ENCODE measurements around the gene SLC38A10. TPM values are rescaled to one million over a fixed set of nuclear protein-coding genes. Genes with fewer than 3 reads are reported as not detected.

SLC38A10 gene
- total and polyA plus RNA-seq, 4 donors: 22.3 to 118 (median 70.8) TPM

DNA sequence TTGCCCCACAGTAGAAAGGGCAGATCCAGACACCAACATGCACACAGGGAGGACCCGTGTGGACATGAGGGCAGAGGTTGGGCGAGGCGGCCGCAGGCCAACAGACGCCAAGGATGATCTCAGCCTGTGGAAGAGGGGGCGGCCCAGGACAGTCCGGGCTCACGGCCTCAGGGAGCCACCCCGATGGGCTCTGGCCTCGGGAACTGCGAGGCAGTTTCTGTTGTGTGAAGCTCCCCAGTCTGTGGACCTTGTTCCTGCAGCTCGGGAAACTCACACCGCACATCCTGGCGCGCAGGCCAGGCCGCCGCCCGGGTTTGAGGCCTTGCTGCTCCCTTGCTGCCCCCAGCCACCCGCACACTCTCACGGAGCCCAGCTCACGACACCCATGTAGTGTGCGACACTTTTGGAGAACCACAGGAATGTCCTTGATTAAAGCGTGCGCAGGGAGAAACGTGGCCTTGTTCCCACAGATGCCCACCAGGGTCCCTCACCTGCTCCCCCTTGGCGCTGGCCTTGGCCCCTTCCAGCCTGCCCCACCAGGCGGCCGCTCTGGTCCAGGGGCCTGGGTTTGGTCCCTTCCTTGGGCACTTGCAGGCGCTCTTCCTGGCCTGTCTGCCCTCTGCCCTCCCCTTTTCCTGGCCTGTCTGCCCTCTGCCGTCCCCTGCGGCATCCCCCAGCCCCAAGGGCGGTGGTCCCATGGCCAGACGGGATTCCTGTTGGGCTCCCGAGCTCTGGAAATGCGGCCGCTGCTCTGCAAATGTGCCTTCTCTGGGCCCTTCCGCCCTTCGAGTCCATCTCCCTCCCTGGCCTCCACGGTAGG lies 9.3 kb upstream of the SLC38A10 start:
- Histone ChIP-seq H3K27me3 (ENCODE audit: control insufficient read depth in 1 of 2, insufficient read depth in 2 of 2, low read length in 1 of 2) (no peaks in the 10 kb centered on the region), H3K36me3 (ENCODE audit: control insufficient read depth in 1 of 2, insufficient read depth in 2 of 2, low read length in 1 of 2) (no peaks in the 10 kb centered on the region), H3K27ac (ENCODE audit: low read depth in 1 of 2, low read length in 2 of 2) (no peak overlapping the region), H3K9me3 (ENCODE audit: control insufficient read depth, low read length) (no peaks in the 10 kb centered on the region), H3K4me1 (ENCODE audit: control insufficient read depth in 1 of 2, insufficient read depth in 2 of 2, low read length in 2 of 2) (no peaks in the 10 kb centered on the region), H3K4me3 (ENCODE audit: low read length in 2 of 2) (no peak overlapping the region)
- DNase-seq (no peak), ATAC-seq (ENCODE audit: low FRiP score) (no peak)
- WGBS, 2 donors: 93 to 98% methylated on average over 35 to 39 of the region's 39 CpGs
- intact Hi-C loops (cut with DNase I): no loop called here

DNA sequence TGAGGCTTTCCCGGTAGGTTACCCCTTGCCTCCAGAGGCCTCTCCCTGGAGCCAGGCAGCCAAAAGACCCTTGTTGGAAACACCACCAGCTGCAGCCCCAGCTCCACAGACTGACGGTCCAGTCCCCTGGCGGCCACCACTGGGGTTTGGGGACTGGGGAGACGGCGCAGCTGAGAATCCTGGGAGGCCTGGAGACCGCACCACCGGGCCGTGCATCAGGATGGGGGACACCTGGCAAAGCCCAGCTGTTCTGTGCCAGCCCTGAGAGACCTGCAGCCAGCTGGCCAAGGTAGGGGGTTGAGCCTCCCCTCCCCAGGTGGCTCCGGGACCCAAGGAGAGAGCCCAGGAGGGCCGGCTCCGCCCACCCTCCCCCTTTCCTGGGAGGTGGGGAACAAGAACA lies 8.3 kb upstream of the SLC38A10 start:
- H3K27me3 ChIP-seq (ENCODE audit: control insufficient read depth in 1 of 2, insufficient read depth in 2 of 2, low read length in 1 of 2): no peaks in the 10 kb centered on the region
- ATAC-seq (ENCODE audit: low FRiP score) (no peak), DNase-seq (no peak)
- H3K9me3 ChIP-seq (ENCODE audit: control insufficient read depth, low read length): no peaks in the 10 kb centered on the region
- 87 to 94% methylated on average over 10 to 11 of the region's 11 CpGs for WGBS, 2 donors
- H3K4me3 ChIP-seq (ENCODE audit: low read length in 2 of 2): no peak overlapping the region
- no peaks in the 10 kb centered on the region for H3K4me1 ChIP-seq (ENCODE audit: control insufficient read depth in 1 of 2, insufficient read depth in 2 of 2, low read length in 2 of 2)
- no peaks in the 10 kb centered on the region for H3K36me3 ChIP-seq (ENCODE audit: control insufficient read depth in 1 of 2, insufficient read depth in 2 of 2, low read length in 1 of 2)
- intact Hi-C loops (cut with DNase I): no loop called here
- no peak overlapping the region for H3K27ac ChIP-seq (ENCODE audit: low read depth in 1 of 2, low read length in 2 of 2)

DNA sequence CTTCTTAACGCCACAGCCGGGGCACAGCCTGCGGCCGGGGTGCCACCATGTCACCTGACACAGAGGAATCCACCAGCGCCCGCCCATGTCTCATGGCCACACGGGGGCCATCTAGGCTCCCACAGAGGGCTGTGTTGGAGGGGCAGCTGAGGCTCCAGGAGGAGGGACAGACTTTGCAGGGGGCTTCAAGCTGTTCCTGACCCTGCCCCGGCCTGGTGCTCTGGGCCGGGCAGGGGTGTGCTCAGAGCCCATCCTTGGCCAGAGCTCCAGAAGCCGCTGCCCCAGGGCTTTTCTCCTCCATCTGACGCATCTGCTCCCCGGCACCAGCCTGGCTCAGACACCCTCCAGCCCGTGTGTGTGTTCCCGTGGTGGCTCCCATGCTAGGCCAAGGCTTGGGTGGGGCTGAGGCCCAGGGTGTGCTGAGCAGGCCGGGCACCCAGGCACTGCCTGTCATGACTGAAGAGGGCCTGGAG lies 7.8 kb upstream of the SLC38A10 start:
- Histone ChIP-seq H3K4me1 (ENCODE audit: control insufficient read depth in 1 of 2, insufficient read depth in 2 of 2, low read length in 2 of 2) (no peaks in the 10 kb centered on the region), H3K4me3 (ENCODE audit: low read length in 2 of 2) (no peak overlapping the region), H3K36me3 (ENCODE audit: control insufficient read depth in 1 of 2, insufficient read depth in 2 of 2, low read length in 1 of 2) (no peaks in the 10 kb centered on the region), H3K27me3 (ENCODE audit: control insufficient read depth in 1 of 2, insufficient read depth in 2 of 2, low read length in 1 of 2) (no peaks in the 10 kb centered on the region), H3K27ac (ENCODE audit: low read depth in 1 of 2, low read length in 2 of 2) (no peak overlapping the region), H3K9me3 (ENCODE audit: control insufficient read depth, low read length) (no peaks in the 10 kb centered on the region)
- DNase-seq (no peak), ATAC-seq (ENCODE audit: low FRiP score) (no peak)
- WGBS, 2 donors: 87 to 91% methylated on average over 15 of the region's 15 CpGs
- intact Hi-C loops (cut with DNase I): no loop called here

DNA sequence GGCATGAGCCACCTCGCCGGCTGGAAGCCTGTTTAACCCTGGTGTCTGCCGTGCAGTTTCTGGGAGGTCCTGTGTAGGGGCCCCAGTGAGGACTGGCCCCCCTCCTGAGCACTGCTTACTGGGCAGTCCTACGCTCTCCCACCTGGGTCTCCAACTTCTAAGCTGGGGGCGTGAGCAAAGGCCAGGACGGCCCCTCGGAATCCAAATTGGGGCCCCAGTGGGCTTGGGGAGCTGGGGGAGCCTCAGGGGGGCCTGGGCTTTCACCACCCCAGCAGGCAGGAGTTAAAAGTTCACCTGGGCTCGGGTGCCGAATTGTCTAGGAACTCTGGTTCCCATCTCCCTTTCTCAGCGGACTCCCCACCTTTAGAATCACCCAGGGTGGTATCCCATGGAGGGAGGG lies 7.2 kb upstream of the SLC38A10 start:
- WGBS, 2 donors: 89% methylated on average over 10 of the region's 10 CpGs
- H3K9me3 ChIP-seq (ENCODE audit: control insufficient read depth, low read length): no peaks in the 10 kb centered on the region
- intact Hi-C loops (cut with DNase I): no loop called here

DNA sequence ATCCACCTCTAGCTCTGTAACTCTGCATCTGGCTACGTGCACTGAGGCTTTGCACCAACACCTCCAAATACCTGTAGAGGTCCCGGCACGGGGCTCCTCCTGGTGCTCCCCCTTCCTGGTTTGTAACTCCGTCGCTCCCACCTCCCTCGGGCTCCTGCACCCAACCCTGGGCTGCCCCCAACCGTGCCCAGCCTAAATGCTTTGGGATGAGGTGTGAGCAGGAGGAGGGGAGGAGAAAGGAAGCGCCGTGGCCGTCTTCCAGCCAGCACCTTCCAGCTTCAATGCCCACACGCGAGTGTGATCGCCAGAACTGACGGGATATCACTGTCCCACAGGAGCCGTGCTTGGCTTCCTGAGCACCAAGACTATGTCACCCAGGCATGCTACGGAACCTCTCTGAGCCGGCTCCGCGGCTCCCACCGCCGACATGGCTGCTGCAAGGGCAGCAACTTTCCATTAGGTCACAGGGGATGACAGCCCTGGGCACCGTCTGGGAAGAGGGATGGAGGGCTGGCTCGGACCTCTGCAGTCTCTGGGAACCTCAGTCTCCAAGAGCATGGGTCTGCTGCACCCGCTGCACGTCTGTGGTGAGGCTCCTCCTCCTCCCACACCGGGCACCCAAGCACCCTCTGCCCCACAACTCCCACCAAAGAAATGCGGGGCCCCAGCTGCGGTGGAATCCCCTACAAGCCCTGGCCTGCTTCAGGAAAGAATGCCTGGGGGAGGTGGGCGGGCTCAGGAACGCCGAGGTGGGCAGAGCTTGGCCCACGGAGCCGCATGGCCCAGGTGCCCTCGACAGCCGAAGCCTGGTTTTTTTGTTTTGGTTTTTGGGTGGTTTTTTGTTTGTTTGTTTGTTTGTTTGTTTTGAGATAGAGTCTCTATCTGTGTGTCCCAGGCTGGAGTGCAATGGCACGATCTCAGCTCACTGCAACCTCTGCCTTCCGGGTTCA lies 6.4 kb upstream of the SLC38A10 start:
- H3K36me3 ChIP-seq (ENCODE audit: control insufficient read depth in 1 of 2, insufficient read depth in 2 of 2, low read length in 1 of 2): no peaks in the 10 kb centered on the region
- intact Hi-C loops (cut with DNase I): no loop called here
- WGBS, 2 donors: 44 to 48% methylated on average over 37 of the region's 37 CpGs
- no peak overlapping the region for H3K27ac ChIP-seq (ENCODE audit: low read depth in 1 of 2, low read length in 2 of 2)
- ATAC-seq (ENCODE audit: low FRiP score): no peak
- H3K4me1 ChIP-seq (ENCODE audit: control insufficient read depth in 1 of 2, insufficient read depth in 2 of 2, low read length in 2 of 2): no peaks in the 10 kb centered on the region
- H3K27me3 ChIP-seq (ENCODE audit: control insufficient read depth in 1 of 2, insufficient read depth in 2 of 2, low read length in 1 of 2): no peaks in the 10 kb centered on the region
- H3K9me3 ChIP-seq (ENCODE audit: control insufficient read depth, low read length): no peaks in the 10 kb centered on the region
- DNase-seq: no peak
- H3K4me3 ChIP-seq (ENCODE audit: low read length in 2 of 2): no peak overlapping the region

More for the DNA sequence above, 7.2 kb upstream of the SLC38A10 start:
- no peak for ATAC-seq (ENCODE audit: low FRiP score)
- Histone ChIP-seq H3K36me3 (ENCODE audit: control insufficient read depth in 1 of 2, insufficient read depth in 2 of 2, low read length in 1 of 2) (no peaks in the 10 kb centered on the region), H3K27me3 (ENCODE audit: control insufficient read depth in 1 of 2, insufficient read depth in 2 of 2, low read length in 1 of 2) (no peaks in the 10 kb centered on the region), H3K4me3 (ENCODE audit: low read length in 2 of 2) (no peak overlapping the region), H3K4me1 (ENCODE audit: control insufficient read depth in 1 of 2, insufficient read depth in 2 of 2, low read length in 2 of 2) (no peaks in the 10 kb centered on the region), H3K27ac (ENCODE audit: low read depth in 1 of 2, low read length in 2 of 2) (no peak overlapping the region)
- no peak for DNase-seq

DNA sequence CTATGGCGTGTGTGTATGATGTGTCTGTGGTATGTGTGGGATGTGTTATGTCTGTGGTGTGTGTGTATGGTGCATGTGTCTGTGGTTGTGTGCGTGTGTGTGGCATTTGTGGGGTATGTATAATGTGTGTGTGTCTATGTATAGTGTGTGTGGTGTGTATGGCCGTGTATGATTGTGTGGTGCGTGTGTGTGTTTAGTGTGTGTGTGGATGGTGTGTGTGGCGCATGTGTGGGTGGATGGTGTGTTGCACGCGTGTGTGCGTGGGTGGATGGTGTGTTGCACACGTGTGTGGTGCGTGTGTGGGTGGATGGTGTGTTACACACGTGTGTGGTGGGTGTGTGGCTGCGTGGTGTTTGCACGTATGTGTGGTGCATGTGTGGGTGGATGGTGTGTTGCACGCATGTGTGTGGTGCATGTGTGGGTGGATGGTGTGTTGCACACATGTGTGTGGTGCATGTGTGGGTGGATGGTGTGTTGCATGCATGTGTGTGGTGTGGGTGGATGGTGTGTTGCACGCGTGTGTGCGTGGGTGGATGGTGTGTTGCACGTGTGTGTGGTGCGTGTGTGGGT lies 5.6 kb upstream of the SLC38A10 start:
- intact Hi-C loops (cut with DNase I): no loop called here
- Histone ChIP-seq H3K27me3 (ENCODE audit: control insufficient read depth in 1 of 2, insufficient read depth in 2 of 2, low read length in 1 of 2) (no peaks in the 10 kb centered on the region), H3K4me1 (ENCODE audit: control insufficient read depth in 1 of 2, insufficient read depth in 2 of 2, low read length in 2 of 2) (no peaks in the 10 kb centered on the region), H3K4me3 (ENCODE audit: low read length in 2 of 2) (no peak overlapping the region), H3K9me3 (ENCODE audit: control insufficient read depth, low read length) (no peaks in the 10 kb centered on the region), H3K36me3 (ENCODE audit: control insufficient read depth in 1 of 2, insufficient read depth in 2 of 2, low read length in 1 of 2) (no peaks in the 10 kb centered on the region), H3K27ac (ENCODE audit: low read depth in 1 of 2, low read length in 2 of 2) (no peak overlapping the region)
- DNase-seq (no peak), ATAC-seq (ENCODE audit: low FRiP score) (no peak)
- WGBS, 2 donors: 91% methylated on average over 19 of the region's 19 CpGs

DNA sequence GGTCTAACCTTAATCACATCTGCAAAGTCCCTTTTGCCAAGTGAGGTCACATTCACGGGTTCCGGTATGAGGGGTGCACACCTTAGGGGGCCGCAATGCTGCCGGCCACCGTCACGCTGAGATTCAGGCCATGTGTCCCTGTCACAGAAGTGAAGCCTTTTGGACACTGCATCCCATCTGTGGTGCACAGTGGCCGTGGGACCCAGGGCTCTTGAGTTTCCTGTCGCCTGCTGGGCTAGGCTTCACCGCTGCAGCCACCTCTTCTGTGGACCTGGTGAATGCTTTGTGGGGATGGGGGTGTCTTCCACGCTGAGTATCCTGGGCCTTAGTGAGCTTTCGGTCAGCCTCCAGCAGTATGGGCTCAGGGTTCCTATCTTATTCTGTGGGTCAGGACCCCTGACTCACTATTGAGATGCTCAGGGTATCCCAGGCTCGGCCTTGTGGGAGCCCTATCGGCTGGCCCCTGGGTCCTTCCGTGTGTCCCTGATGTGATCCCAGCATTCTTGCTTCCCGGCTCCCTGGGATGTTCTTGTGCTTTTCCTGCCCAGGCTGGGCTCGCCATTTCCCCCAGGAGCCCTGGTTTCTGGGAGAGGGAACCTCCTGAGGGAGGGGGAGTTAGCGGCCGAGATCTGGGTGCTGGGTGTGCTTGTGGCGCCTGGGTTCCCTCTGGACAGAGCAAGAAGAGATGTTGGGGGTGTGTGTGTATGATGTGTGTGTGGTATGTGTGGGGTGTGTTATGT lies 4.9 kb upstream of the SLC38A10 start:
- DNase-seq: no peak
- ATAC-seq (ENCODE audit: low FRiP score): no peak
- WGBS, 2 donors: 91 to 93% methylated on average over 19 of the region's 19 CpGs
- Histone ChIP-seq H3K27me3 (ENCODE audit: control insufficient read depth in 1 of 2, insufficient read depth in 2 of 2, low read length in 1 of 2) (no peaks in the 10 kb centered on the region), H3K36me3 (ENCODE audit: control insufficient read depth in 1 of 2, insufficient read depth in 2 of 2, low read length in 1 of 2) (no peaks in the 10 kb centered on the region), H3K4me3 (ENCODE audit: low read length in 2 of 2) (no peak overlapping the region), H3K9me3 (ENCODE audit: control insufficient read depth, low read length) (no peaks in the 10 kb centered on the region), H3K4me1 (ENCODE audit: control insufficient read depth in 1 of 2, insufficient read depth in 2 of 2, low read length in 2 of 2) (no peaks in the 10 kb centered on the region), H3K27ac (ENCODE audit: low read depth in 1 of 2, low read length in 2 of 2) (no peak overlapping the region)
- intact Hi-C loops (cut with DNase I): loop anchor here (5.0 kb wide), 1 partner anchor 92 kb away; no protein-coding TSS in a partner anchor
